GM19438 (cell line): ENCODE measurements around the gene MFSD11.
"Not testable (repeated sequence)": the region's sequence is repeated elsewhere in the genome, so short reads cannot be mapped to it uniquely, and the experiment has no call there.

Experiments
- ATAC-seq: cut with Tn5 transposase; IDR thresholded peaks from one replicate; pipeline ENCODE4 v1.9.1; 2021; ENCODE audit warnings: low read depth; ENCODE audit not compliant: unreplicated experiment

MFSD11 gene

GRCh38 chr17:76742958-76743357 lies 5.0 kb downstream of the MFSD11 start:
- no peak for ATAC-seq

GRCh38 chr17:76744747-76745146 lies 6.8 kb downstream of the MFSD11 start:
- ATAC-seq: no peak

- not testable (repeated sequence) for ATAC-seq
Measured at GRCh38 chr17:76745785-76746184, 7.9 kb downstream of the MFSD11 start.

GRCh38 chr17:76747716-76748363 lies 9.9 kb downstream of the MFSD11 start:
- no peak for ATAC-seq

DNA sequence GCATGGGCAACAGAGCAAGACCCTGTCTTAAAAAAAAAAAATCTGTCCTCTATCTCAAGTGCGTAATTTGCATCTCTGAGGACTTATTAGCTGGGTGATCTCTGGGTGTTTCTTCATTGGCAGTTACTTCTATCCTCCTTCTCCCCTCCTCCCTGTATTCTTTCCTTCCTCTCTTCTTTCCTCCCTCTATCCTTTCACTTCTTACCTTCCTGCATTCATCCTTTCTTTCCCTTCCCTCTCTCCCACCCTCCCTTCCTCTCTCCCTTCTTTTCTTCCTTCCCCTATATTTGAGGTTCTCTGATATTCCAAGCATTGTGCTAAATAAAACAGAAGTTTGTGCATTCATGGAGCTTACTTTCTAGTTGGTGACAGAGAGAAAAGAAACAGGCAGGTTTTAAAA lies 10.7 kb downstream of the MFSD11 start:
- no peak for ATAC-seq

- no peak for ATAC-seq
Measured at GRCh38 chr17:76751416-76751993, 13.6 kb downstream of the MFSD11 start.

- no peak for ATAC-seq
Measured at GRCh38 chr17:76752006-76752405, 14.1 kb downstream of the MFSD11 start.

GRCh38 chr17:76753061-76753961 lies 15.4 kb downstream of the MFSD11 start:
- no peak for ATAC-seq

DNA sequence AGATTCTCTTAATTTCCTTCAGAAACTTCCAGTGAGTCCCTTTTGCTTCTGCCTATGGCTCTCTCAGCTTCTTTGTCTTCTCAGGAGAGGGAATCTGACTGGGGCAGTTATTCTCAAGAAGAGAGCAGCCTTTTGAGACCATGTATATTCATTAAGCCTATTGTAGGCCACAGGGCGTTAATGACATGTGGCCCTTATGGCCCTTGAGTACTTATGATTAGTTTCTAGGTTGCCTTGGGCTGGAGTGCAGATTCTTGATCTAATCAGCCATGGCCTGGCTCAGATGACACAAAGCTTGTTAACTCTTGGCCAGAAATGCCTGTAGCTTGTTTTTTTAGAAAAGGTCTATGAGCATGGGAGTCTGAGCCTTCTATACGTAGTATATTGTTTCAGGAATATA lies 17.4 kb downstream of the MFSD11 start:
- no peak for ATAC-seq

GRCh38 chr17:76757256-76757655 lies 19.3 kb downstream of the MFSD11 start:
- no peak for ATAC-seq

DNA sequence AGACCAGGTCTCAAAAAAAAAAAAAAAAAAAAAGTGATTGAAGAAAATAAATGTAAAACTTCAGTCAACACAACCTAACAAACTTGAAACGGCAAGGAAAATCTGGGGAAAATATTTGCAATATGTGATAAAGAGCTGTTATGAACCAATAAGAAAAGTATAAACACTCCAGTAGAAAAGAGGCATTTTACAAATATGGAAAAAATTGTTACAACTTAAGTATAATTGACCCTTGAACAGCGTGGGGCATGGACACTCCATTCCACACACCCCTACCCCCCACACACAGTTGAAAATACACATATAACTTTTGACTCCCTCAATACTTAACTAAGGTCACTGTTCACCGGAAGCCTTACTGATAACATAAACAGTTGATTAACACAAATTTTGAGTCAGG lies 20.7 kb downstream of the MFSD11 start:
- ATAC-seq: no peak

DNA sequence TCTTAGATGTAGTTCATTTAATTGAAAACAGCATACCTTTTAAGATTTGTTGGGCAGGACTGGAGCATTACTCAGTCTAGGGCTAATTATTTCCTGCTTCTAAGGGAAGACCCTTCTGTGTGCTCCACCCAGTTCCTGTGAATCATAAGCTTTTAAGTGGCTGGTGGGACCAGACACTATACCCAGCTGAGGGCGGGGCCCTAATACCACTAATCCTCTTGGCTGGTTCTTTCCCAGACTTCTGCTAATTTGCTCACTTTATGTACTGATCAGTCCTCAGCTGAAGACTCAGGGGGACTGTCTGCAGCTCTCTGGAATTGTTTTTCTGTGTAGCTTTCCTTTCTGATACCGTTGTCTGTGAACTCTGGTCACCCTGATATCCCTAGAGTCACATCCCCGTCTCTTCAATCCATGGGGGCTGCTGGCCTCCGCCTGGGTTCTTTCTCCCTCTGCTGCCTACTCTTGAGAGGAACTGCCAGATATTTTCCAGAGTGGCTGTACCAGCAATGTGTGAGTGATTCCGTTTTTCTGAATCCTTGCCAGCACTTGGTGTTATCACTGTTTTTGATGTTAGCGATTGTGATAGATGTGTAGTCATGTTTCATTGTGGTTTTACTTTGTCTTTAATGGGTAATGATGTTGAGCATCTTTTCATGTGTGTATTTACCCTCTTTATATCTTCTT lies 35.1 kb downstream of the MFSD11 start:
- ATAC-seq: no peak

- no peak for ATAC-seq
Measured at GRCh38 chr17:76775021-76775600, 37.2 kb downstream of the MFSD11 start.

GRCh38 chr17:76781056-76781982 lies 43.4 kb downstream of the MFSD11 start:
- no peak for ATAC-seq

GRCh38 chr17:76783146-76783545 lies 45.2 kb downstream of the MFSD11 start:
- ATAC-seq: no peak

GRCh38 chr17:76784926-76785325 lies 47.0 kb downstream of the MFSD11 start:
- no peak for ATAC-seq

- ATAC-seq: not testable (repeated sequence)
Measured at GRCh38 chr17:76787866-76788265, 49.9 kb downstream of the MFSD11 start.

- ATAC-seq: no peak
Measured at GRCh38 chr17:76789235-76789788, 51.4 kb downstream of the MFSD11 start.
